Lower lobe of right lung (tissue), 2 donors: ENCODE measurements around the gene DMRT3. TPM values are rescaled to one million over a fixed set of nuclear protein-coding genes. Genes with fewer than 3 reads are reported as not detected.

Experiments
- ATAC-seq, 2 donors: fragments of 200-7000 bp; cut with Tn5 transposase; one replicate each; pipeline ENCODE4 v1.9.1; 2020 to 2022; ENCODE audit warnings: mild to moderate bottlenecking in 2 of 2, moderate library complexity in 2 of 2
- DNase-seq: peaks from one replicate; pipeline ENCODE4 v3.0.0-alpha.2; 2020
- H3K27ac ChIP-seq: fragments of 200-600 bp; one replicate; pipeline ENCODE4 v1.8.0; 2022
- H3K27me3 ChIP-seq: fragments of 200-600 bp; one replicate; pipeline ENCODE4 v1.8.0; 2022; ENCODE audit warnings: low read depth
- H3K36me3 ChIP-seq: fragments of 200-600 bp; one replicate; pipeline ENCODE4 v1.8.0; 2022; ENCODE audit warnings: mild to moderate bottlenecking
- H3K4me1 ChIP-seq: fragments of 200-600 bp; one replicate; pipeline ENCODE4 v1.8.0; 2022
- H3K4me3 ChIP-seq: fragments of 200-600 bp; one replicate; pipeline ENCODE4 v1.8.0; 2022; ENCODE audit warnings: mild to moderate bottlenecking
- H3K9me3 ChIP-seq: fragments of 200-600 bp; one replicate; pipeline ENCODE4 v1.8.0; 2022
- CTCF ChIP-seq: fragments of 200-600 bp; IDR thresholded peaks from one replicate; pipeline ENCODE4 v1.8.0; 2022; ENCODE audit warnings: antibody characterized with exemption, mild to moderate bottlenecking
- intact Hi-C: fragments of 100-400 bp; cut with DNase I; formaldehyde crosslinking; loops from one replicate; pipeline ENCODE4 v1.11.0; 2022
- total RNA-seq: library from RNA; stranded (reverse); fragmentation: NEBNext Ultra II Directional; extraction: Animal tissue kit (Norgen Biotek cat#: 25700); gene quantifications from one replicate; pipeline ENCODE4 v1.2.1, GENCODE V29; 2021
- donor health status: DM: no; HTN: yes; CAD: no; lungs with severe emphysema.

DMRT3 gene
- total RNA-seq, 1 donor from 2014 or later = 0.24 TPM

GRCh38 chr9:967436-967835 lies 9.0 kb upstream of the DMRT3 start:
- H3K27me3 ChIP-seq = peaks cover 96% of the 10 kb centered on the region
- ATAC-seq (no peak), DNase-seq (no peak)
- peaks cover 21% of the 10 kb centered on the region for H3K4me1 ChIP-seq
- H3K27ac ChIP-seq = no peak overlapping the region
- no peak for TF ChIP-seq CTCF
- intact Hi-C loops = no loop called here
- H3K4me3 ChIP-seq = no peak overlapping the region
- H3K9me3 ChIP-seq = no peaks in the 10 kb centered on the region
- no peaks in the 10 kb centered on the region for H3K36me3 ChIP-seq

- DNase-seq (no peak), ATAC-seq (no peak)
- intact Hi-C loops = no loop called here
- Histone ChIP-seq H3K36me3 (no peaks in the 10 kb centered on the region), H3K4me1 (peaks cover 27% of the 10 kb centered on the region), H3K4me3 (no peak overlapping the region), H3K27me3 (peaks cover 96% of the 10 kb centered on the region), H3K27ac (no peak overlapping the region), H3K9me3 (no peaks in the 10 kb centered on the region)
- no peak for TF ChIP-seq CTCF
These were observed 8.4 kb upstream of the DMRT3 start for GRCh38 chr9:967903-968641.

- no peak for TF ChIP-seq CTCF
- Histone ChIP-seq H3K9me3 (no peaks in the 10 kb centered on the region), H3K4me3 (no peak overlapping the region), H3K27ac (no peak overlapping the region), H3K27me3 (peaks cover 98% of the 10 kb centered on the region), H3K36me3 (no peaks in the 10 kb centered on the region), H3K4me1 (peaks cover 27% of the 10 kb centered on the region)
- ATAC-seq (no peak), DNase-seq (no peak)
- intact Hi-C loops = no loop called here
These were observed 6.9 kb upstream of the DMRT3 start for GRCh38 chr9:969310-970150.

GRCh38 chr9:970151-970996 lies 6.1 kb upstream of the DMRT3 start:
- no peak for TF ChIP-seq CTCF
- no peak for ATAC-seq
- no peaks in the 10 kb centered on the region for H3K36me3 ChIP-seq
- no peaks in the 10 kb centered on the region for H3K9me3 ChIP-seq
- H3K4me3 ChIP-seq = no peak overlapping the region
- intact Hi-C loops = no loop called here
- peaks cover 27% of the 10 kb centered on the region for H3K4me1 ChIP-seq
- peaks cover 98% of the 10 kb centered on the region for H3K27me3 ChIP-seq
- H3K27ac ChIP-seq = no peak overlapping the region
- DNase-seq = no peak

GRCh38 chr9:971901-972500 lies 4.5 kb upstream of the DMRT3 start:
- Histone ChIP-seq H3K27ac (no peak overlapping the region), H3K36me3 (no peaks in the 10 kb centered on the region), H3K4me1 (peaks cover 37% of the 10 kb centered on the region), H3K4me3 (peak overlapping the region; percentile 46), H3K9me3 (no peaks in the 10 kb centered on the region), H3K27me3 (peaks cover 100% of the 10 kb centered on the region)
- peak in 1 of 2 donors; percentile 14 for ATAC-seq
- no peak for DNase-seq
- no peak for TF ChIP-seq CTCF
- intact Hi-C loops = no loop called here
